PC-3 (cell line): ENCODE results near the gene LRRTM1.

Experiments
- EZH2 ChIP-seq: fragments of 300-600 bp; sonication (generic); IDR thresholded peaks from one replicate; pipeline ENCODE4 v1.6.1; 2017; ENCODE audit warnings: antibody characterized with exemption, mild to moderate bottlenecking, low read length; ENCODE audit not compliant: unreplicated experiment
- EZH2phosphoT487 ChIP-seq: fragments of 300-600 bp; sonication (generic); IDR thresholded peaks from 2 replicates; pipeline ENCODE4 v1.6.1; 2018; ENCODE audit warnings: mild to moderate bottlenecking, antibody characterized with exemption, low read length, borderline replicate concordance
- TF ChIP-seq, protein P1 (sequence below): fragments of 300-600 bp; sonication (generic); conservative IDR thresholded peaks from 2 replicates; pipeline ENCODE4 v1.5.1; 2017; ENCODE audit warnings: antibody characterized with exemption, low read depth, mild to moderate bottlenecking, low read length

DNA sequence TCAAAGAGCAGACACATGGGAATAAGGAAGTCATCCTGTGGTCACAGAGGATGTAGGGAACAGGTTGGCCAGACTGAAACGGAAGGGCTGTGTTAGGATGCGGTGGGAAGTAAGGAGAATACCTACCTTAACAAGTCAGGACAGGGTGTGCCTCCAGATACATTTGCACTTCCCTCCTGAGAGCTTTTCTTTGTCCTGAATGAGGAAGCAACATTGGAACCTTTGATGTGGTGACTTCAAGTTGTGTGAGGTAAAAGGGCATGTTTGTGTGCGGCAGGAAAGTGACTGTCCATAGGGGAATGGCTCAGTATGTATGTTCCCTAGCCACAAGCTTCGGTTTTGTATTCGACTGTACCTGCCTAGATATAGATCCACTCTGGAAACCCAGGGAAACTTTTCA, 24.9 kb upstream of the LRRTM1 start:
- TF ChIP-seq, protein P1, sequence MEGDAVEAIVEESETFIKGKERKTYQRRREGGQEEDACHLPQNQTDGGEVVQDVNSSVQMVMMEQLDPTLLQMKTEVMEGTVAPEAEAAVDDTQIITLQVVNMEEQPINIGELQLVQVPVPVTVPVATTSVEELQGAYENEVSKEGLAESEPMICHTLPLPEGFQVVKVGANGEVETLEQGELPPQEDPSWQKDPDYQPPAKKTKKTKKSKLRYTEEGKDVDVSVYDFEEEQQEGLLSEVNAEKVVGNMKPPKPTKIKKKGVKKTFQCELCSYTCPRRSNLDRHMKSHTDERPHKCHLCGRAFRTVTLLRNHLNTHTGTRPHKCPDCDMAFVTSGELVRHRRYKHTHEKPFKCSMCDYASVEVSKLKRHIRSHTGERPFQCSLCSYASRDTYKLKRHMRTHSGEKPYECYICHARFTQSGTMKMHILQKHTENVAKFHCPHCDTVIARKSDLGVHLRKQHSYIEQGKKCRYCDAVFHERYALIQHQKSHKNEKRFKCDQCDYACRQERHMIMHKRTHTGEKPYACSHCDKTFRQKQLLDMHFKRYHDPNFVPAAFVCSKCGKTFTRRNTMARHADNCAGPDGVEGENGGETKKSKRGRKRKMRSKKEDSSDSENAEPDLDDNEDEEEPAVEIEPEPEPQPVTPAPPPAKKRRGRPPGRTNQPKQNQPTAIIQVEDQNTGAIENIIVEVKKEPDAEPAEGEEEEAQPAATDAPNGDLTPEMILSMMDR: no peak
- no peak for TF ChIP-seq EZH2
- no peak for TF ChIP-seq EZH2phosphoT487
